CD4-positive, alpha-beta T cell treated with Interleukin-6 at 100 ng/mL for 8 hours (primary cell): ENCODE measurements around the gene BMPR2.
A peak's percentile ranks its signal among the peaks of the same experiment; 100 is the strongest.
"Not testable (repeated sequence)": the region's sequence is repeated elsewhere in the genome, so short reads cannot be mapped to it uniquely, and the experiment has no call there.

ENCODE experiments used
- DNase-seq: peaks from one replicate; pipeline ENCODE4 v3.0.0-alpha.2; 2020; ENCODE audit warnings: mixed read lengths, low spot score

Gene BMPR2

DNA sequence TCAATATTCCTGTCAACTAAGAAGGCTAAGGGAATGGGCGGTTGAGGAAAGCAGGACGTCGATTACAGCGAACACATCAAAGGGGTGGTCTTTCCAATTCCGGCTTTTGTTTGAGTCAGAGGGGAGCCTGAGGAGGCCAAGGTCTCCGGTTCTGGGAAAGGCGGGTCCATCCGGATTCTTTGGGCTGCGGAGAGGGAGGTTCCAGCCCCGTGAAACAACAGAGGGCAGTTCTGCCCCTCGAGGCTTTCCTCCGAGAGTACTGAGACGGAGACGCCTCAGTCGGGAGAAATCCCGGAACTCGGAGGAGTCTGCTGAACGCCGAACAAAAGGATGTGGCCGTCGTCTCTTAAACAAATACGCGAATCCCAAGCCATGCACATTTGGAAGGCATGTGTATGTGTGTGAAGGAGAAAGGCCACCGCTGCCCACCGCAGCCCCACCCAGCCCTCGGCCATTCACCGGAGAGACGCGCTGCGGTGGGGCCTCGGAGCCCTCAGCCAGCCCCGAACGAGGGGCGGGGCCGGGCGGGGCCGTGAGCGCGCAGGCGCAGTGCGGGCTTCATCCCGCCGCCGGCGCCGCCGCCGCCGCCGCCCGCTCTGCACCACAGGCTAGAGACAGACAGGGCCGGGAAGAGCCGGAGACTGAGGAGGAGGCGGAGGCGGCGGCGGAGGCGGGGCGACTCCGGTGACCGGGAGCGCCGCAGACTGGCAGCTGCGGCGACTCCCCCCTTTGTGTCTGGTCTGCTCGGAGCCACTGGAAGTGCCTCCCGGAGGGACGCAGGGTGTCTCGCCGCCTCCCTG is at the start of gene BMPR2:
Gene BMPR2, plus strand, starts transcription at position 719 of the 800 bp plus-strand sequence. CDS start 1,148 bp downstream, outside the sequence.
- DNase-seq, result peak; percentile 79

DNA sequence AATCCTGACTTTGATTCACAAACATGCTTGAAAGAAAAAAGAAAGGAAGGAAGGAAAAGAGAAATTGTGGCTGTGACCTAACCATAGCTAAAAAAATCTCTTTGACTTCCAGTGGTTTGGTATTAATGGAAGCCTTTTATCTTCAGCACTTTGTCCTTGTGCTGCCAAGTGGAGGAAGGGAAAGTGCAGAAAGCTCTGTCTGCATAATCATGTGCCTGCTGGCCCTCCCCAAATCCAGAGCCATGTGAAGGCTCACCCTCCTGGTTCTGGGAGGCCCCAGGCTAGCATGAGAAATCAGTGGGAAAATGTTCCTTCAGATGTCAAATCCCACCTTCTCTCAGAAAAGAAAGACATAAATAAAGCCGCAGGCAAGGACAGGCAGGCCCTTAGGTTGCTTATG is 48.3 kb upstream of the BMPR2 start:
- DNase-seq, result no peak

DNA sequence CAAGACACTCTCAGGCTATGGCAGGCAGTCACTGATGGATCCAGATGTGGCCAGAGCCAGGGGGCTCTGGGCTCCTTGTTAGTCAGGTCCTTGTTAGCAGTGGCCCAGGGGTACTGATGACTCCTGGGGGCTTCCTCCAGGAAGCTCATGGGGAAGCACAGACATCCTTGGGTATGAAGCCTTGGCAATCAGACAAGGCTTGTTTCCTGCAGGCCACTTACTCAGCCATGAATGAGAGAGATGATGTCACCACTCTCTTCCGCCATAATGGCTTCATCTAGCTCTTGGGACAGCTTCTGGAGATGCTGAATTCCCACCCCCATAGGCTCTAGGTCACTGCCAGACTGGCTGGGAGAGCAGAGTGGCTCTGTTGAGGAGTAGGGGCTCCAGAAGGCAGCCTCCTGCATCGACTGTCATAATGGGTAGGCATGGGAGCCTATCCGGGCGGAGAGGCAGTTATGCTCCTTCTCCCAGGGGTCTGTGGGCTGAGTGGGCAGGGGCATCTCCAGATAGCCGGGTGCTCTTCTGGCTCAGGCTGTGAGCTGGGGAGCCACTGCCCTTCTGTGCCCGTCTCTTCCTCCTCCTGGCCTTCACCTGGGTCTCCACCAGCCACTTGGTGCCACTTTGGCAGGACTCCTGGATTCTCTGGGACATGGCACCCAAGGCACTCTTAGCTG is 40.2 kb upstream of the BMPR2 start:
- no peak for DNase-seq

DNA sequence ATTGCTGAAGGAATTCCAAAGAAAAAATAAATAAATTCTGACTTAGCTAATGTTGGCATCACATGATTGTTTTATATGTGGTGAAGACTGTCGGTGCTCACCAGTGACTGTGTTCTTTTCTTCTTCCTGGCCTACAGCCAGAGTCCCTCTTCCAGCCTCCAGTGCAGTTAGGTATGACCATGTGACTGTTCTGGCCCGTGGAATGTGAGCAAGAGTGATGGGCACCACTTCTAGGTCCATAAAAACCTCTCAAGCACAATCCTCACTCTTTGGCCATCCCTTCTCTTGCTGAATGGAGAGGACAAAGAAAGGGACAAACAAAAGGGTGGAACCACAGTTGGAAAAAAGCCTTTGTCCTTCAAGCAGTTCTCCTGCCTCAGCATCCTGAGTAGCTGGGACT is 39.0 kb upstream of the BMPR2 start:
- no peak for DNase-seq

DNA sequence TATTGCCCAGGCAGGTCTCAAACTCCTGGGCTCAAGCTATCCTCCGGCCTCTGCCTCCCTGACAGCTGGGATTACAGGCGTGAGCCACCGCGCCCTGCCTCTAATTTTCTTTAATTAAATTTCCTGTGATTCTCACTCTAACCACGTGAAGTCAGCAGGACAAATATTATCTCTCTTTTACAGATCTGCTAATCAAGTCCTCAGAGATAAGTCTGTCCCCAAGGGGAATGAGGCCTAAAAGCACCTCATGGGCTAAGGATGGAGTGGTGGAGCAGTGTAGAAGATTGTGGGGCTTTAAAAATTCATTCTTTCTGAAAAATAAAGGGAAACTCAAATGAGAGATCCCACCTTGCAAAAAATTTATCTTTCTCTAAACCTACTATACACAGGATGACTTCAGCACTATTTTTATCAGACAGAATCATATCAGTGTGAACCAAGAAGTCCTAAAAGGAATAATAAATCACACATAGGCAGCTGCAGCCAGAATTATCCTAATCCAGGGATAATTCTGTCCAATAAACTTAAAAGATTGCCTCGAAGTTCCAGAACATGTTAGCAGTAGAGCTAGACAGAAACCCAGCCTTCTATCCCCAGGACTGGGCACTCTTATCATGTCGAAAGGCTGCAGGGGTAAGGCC is 38.3 kb upstream of the BMPR2 start:
- no peak for DNase-seq

DNA sequence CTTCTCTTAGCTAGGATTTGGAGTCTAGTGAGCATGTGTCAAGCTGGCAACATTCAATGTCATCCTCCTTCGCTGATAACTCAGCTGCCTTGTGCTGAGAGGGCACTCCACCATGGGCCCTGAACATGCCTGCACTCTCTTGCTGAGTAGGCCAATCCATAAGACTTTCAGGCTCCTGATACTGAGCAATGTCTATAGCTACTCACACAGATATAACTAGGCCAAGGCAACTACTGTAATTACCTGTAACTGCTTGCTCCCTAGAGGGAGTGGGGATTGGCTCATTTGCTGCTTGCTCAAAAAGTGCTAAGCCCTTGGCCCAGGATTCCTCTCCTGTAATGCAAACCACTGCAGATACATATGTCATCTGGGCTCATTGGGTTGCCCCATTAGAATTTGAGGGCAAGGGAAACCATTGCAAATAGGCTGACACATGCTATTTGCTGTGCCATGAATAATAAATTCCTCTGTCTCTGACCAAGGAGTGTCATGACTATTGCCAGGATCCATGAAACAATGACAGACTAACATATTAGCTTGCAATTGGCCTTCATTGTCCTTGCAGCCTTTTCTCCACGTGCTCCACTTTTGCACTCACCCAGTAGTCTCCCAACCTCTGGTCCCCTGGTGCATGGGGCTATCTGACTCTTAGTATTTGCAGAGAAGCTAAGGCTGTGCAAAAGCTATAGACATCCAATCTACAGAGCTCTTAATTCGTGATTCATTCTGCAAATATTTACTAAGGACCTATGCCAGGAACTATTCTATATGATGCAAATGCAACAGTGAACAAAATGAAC is 36.9 kb upstream of the BMPR2 start:
- no peak for DNase-seq

DNA sequence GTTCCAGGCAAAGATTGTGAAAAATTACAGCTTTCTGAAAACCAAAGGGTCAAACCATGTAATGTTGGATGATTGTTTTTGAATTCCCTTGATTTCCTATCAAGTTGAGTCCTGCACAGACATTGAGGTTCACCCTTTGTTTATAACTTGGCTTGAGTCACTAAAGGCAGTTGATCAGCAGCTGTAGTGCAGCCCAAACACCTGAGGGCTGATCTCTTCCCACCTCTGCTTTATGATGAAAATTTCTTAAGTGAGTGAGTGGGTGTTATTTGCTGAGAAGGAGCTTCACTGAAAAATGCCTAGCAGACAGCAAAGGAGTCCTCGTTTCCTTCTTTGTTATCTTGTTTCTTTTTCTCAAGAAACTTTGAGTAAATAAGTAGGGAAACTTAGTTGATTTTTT is 31.9 kb upstream of the BMPR2 start:
- no peak for DNase-seq

DNA sequence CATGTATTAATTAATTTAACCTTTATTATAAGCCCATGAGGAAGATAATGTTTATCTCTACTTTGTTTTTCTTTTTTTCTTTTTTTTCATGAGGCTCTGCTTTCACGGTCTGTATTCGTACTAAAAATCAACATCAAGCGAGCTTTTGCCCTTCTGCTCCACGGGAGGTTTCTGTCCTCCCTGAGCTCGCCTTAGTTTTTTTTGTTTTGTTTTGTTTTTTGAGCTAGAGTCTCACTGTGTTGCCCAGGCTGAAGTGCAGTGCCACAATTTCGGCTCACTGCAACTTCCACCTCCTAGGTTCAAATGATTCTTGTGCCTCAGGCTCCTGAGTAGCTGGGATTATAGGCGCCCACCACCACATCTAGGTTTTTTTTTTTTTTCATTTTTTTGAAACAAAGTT is 29.9 kb upstream of the BMPR2 start:
- no peak for DNase-seq

DNA sequence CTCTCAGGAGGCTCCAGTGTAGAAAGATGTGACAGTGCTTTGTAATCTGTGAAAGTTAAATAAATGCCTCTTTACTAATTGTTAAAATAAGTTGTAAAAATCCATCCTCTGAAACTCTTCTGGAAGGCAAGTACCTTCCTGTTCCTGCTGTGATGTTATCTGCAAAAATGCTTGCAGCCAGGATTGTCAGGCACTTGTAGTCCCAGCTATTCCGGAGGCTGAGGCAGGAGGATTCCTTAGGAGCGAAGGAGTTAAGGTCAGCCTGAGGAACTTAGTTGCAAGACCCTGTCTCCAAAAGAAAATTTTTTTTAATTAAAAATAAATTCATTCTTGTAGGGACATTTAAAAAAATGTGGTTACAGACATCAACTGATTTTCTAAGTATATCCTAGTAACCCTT is 22.7 kb upstream of the BMPR2 start:
- no peak for DNase-seq

DNA sequence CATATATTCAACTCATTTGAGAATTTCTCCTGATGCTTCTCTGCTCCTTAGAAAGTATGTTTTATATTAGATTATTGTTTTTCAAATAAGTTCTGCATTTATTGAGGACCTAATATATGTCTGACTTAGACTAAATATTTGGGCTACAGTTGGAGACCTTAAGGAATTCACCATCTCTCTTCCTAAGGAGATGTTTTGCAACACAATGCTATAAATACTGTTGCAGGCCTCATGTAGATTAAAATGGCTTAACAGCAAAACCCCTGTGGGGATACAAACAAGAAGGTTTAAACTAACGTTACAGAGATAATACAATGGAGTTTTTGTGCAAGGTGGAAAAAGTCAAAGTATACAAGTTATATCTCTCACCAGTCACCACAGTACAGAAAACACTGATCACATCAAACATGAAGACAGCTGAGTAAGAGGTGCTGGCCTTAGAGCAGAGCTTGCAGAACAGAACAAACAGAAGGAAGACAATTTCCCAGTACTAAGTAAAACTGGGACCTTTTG is 20.1 kb upstream of the BMPR2 start:
- DNase-seq, result no peak

DNA sequence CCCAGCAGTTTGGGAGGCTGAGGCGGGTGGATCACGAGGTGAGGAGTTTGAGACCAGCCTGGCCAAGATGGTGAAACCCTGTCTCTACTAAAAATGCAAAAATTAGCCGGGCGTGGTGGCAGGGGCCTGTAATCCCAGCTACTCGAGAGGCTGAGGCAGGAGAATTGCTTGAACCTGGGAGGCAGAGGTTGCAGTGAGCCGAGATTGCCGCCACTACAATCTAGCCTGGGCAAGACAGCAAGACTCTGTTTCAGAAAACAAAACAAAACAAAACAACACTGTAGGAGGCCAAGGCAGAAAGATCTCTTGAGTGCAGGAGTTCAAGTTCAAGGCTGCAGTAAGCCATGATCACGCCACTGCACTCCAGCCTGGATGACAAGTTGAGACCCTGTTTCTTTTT is 17.2 kb upstream of the BMPR2 start:
- DNase-seq, result not testable (repeated sequence)

DNA sequence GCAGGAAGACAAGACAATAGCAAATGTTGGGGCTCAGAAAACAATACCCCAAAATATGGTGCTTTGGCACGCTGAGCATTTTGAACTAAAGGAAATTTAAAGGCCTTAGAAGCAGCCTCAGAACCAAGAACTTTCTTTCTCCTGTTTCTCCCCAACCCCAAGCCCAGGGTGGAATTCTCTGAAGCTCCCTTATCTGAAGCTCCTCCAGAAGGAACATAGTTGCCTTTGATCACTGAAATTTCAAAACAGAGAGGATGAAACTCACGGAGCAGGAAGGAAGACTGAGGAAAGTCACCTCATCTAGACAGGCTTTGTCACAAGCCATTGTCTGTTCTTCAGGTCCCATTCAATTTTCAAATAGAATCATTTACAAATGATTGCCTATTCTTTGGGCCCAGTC is 15.5 kb upstream of the BMPR2 start:
- no peak for DNase-seq

DNA sequence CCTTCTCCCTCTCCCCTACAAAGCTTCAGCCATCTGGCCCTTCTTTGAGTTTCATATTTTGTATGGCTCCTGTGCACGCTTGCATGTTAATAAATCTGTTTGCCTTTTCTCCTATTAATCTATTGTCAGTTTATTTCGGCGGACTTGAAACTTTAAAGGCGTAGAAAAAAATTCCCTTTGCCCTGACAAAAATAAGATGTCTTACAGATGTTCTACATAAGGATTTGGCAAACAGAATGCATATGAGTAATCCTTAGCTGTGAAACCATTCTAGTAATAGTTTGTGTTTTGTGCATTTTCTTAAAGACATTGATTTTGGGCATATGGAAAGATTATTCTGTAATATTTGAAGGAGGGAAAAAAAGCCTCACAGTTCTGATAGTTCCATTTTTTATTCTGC is 15.0 kb upstream of the BMPR2 start:
- no peak for DNase-seq

DNA sequence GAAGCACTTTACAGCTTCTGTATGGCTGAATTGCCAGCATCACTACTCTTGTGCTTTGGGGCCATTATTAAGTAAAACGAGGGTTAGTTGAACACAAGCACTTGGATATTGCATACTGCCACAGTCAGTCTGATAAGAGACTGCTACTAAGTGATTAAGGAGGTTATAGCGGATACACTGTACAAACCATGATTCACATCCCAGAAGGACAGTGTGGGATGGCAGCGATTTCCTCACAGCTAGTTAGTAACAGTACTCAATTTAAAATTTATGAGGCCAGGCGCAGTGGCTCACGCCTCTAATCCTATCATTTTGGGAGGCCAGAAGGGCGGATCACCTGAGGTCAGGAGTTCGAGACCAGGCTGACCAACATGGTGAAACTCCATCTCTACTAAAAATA is 2.6 kb upstream of the BMPR2 start:
- DNase-seq, result no peak

DNA sequence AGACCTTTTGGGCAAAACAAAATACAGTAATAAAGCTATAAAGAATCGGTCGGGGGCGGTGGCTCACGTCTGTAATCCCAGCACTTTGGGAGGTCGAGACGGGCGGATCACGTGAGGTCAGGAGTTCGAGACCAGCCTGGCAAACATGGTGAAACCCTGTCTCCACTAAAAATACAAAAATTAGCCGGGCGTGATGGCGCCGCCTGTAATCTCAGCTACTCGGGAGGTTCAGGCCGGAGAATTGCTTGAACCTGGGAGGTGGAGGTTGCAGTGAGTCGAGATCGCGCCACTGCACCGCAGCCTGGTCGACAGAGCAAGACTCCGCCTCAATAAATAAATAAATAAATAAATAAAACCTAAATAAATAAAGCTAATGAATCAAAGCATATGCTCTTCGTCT is 1.7 kb upstream of the BMPR2 start:
- DNase-seq, result not testable (repeated sequence)

DNA sequence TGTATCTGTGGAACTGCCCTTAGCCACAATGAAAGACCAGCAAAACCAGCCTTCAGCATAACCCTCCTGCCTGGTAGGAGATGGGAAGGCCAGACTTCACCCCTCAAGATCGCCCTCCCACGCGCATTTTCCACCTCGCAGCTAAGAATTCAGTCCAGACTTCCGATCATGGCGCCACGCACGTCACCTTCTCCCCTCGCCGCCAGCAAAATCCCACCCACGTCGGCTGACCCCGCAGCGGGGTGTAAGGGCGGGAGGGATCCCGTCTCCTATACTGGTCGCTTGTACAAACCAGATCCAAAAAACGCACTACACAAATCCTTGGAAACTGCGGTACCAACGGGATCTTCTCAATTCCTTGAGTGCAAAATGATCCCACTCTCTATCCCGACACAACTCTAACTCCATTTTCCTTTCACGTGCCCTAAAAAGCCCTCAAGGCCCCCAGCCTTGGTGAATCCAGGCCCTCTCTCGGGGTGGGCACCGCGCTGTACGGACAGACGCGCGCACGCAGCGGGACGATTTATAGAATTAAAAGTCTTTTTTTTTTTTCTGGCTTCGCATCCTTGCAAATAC is 1.0 kb upstream of the BMPR2 start:
- DNase-seq, result peak; percentile 10

DNA sequence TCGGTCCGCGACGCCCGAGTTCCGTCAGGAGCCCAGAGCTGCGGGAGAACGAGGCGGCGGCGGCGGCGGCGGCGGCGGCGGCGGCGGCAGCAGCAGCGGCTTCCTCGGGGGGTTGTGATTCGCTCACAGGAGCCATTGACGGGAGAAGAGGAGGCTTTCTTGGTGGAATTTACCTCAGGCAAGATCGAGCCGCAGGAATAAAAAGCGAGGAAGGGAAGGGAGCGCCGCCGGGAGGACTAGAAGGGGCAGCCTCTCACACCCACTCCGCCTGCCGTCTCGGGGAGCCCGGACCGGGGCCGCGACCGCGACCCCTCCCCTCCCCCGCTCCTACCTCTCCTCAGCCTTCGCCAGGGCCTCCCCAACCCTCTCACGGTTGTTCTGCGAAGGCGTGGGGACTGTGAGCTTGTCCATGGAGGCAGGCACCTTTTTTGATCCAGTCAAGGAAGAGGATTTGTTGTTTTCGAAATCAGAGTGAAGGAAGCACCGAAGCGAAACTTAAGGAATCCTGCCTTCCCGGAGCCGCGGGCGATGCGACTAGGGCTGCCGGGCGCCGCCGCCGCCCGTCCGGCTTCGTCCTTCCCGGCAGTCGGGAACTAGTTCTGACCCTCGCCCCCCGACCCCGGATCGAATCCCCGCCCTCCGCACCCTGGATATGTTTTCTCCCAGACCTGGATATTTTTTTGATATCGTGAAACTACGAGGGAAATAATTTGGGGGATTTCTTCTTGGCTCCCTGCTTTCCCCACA is 506 bp downstream of the BMPR2 start:
- DNase-seq, result peak; percentile 14

DNA sequence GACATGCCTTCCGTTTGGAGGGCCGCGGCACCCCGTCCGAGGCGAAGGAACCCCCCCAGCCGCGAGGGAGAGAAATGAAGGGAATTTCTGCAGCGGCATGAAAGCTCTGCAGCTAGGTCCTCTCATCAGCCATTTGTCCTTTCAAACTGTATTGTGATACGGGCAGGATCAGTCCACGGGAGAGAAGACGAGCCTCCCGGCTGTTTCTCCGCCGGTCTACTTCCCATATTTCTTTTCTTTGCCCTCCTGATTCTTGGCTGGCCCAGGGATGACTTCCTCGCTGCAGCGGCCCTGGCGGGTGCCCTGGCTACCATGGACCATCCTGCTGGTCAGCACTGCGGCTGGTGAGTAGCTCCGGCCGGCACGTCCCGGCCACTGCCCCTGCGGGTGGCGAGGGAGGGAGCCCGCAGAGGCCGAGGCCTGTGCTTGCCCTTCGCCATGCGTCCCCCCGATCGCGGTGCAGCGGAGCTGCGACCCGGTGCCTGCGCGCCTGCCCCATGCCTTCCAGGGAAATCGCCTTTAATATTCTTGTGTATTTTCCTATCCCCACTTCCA is 1.2 kb downstream of the BMPR2 start:
- no peak for DNase-seq

DNA sequence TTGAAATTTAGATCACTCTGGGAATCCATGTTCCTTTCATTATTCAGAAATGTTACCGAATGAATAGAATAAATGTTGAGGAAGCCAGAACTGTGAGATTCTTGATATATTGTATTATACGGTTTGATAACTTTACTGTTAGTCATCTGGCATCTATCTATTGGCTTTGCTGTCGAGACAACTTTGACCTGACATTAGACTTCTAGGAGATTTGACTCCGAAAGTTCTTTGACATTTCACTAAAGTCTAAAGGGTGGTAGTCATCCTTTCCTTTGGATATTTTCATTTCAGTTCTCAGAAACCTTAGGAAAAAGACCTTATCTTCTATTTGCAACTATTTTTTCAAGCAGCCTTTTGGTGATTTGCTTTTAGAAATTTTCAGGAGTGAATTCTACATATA is 1.9 kb downstream of the BMPR2 start:
- no peak for DNase-seq

DNA sequence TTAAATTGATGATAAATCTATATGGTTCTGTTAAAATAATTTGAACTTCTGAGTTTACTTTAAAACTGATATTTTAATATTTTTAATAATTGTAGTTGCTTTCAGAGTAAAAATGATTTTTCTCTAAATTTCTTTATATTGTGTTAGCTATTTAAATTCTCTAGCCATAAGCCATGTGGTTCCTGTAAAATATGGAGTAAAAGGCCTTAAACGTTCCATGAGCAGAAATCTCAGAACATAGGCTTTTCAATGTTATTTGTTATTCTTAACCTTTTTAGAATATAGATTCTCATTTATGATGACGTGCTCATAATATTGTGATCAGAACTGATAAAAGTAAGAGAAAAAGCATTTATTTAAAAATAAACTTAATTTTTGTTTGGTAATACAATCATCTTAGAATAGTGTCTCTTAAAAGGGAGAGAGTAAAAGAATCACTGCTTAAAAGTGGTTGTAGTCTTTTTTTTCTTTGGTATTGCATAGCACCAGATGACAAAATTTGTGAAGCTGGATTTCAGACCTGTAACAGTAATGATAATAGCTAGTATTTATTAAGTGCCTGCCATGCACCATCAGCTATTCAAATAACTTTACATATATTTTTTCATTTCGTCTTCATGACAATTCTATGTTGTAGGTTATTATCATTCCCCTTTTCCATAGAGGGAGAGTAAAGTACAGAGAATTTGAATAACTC is 2.7 kb downstream of the BMPR2 start:
- no peak for DNase-seq
